GM18505 (cell line): Measurements from ENCODE around the gene SLC16A1.
"Not testable (repeated sequence)": the region's sequence is repeated elsewhere in the genome, so short reads cannot be mapped to it uniquely, and the experiment has no call there.

Source experiments
- ATAC-seq: cut with Tn5 transposase; IDR thresholded peaks from one replicate; pipeline ENCODE4 v1.9.1; 2021; ENCODE audit not compliant: unreplicated experiment
- POLR2A ChIP-seq: IDR thresholded peaks from 4 replicates; pipeline ENCODE4 v1.6.1; 2011; ENCODE audit warnings: borderline replicate concordance; ENCODE audit not compliant: insufficient read depth, insufficient read length; ENCODE audit errors: extremely low read depth

The SLC16A1 gene

DNA sequence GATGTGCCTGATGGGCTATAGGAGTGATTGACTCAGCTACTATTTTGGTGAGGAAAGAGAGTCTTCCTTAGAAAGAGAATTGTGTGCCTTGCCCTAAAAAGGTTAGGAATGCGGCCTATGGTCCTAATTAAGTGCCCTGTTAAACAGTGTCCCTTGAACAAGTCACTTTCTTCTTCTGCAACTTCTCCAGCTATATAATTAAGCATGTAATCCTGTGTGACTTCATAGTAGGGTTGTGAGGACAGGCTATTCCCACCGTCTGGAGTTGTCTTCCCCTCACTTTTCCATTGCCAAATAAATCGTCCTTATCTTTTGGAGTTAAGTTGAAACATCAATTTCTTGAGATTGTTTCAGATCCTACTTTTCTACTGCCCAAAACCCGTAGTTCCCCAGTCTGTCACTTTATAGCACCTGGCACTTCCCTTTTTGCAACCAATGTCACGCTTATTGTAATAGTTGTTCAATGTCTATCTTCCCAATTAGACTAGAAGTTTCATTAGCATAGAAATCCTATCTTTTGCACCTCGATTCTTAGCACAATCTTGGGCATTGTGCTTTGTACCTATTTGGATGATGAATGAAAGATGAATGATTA is 27.6 kb upstream of the SLC16A1 start:
- TF ChIP-seq POLR2A: no peak
- ATAC-seq: no peak

DNA sequence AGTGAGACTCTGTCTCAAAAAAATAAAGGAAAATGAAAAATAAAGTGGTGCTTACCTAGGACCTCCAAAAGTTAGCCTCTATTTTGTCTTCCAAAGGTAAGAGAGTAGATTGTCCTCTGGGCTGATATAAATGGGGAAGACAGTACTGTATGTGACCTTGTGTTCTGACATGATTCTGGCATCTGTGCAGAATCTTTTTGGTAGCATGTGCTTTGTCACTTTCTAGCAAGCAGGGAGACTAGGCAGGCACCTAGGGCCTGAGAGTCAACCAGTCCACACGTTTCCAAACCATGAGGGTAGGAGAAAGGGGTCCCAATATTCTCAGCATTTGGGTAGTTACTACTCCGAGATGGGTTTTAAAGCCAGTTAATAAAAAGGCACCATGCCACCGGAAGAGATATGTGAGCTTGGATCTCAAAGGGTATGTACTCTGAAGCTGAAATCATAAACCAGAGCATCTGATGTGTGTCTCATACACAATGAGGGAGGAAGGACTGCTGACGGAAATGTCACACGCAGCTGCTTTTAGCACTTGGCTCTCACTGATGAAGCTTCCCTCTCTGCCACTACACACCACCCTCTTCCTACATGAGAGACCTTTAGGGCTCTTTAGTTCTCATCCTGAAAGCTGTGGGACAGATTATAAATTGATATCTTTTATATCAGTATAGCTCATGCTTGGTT is 27.0 kb upstream of the SLC16A1 start:
- ATAC-seq: no peak
- no peak for TF ChIP-seq POLR2A

DNA sequence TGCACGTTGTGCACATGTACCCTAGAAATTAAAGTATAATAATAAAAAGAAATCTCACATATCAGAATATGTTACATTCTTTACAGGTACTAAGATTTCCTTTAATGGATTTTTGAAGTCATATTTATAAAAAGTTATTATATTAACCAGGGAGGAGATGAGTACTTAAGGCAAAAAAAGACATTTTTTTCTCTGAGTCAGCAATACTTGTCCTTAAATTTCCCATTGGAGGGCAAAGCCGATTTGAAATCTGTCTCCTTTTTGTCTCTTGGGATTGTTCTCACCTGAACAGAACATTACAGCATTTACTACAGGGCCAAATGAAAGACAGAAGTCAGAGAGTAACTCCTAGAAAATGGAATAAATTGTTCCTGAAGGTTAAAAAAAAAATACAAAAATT is 26.3 kb upstream of the SLC16A1 start:
- TF ChIP-seq POLR2A: no peak
- no peak for ATAC-seq

DNA sequence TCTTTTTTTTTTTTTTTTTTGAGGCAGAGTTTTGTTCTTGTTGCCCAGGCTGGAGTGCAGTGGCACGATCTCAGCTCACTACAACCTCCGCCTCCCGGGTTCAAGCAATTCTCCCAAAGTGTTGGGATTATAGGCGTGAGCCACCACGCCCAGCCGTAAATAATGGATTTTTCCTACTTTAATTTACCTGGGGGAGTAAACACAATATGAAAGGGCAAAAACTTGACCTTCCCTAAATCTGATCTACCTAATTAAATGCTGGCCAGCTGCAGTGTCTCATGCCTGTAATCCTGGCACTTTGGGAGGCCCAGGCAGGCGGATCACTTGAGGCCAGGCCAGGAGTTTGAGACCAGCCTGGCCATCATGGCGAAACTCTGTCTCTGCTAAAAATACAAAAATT is 25.8 kb upstream of the SLC16A1 start:
- ATAC-seq: not testable (repeated sequence)

DNA sequence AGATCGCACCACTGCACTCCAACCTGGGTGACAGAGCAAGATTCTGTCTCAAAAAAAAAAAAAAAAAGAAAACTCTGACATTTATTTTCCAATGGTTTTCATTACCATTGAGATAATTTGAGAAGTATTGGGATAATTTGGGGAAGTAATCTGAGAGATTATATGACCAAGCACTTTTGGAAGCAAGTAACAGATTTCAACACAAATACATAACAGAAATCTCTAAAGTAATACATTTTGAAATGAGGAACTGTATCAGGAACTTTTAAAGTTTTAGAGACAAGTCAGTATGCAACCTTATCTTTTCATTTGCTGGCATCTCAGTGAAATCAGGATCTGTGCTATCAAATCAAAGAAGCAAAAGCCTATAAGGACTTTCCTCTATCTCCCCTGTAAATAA is 25.4 kb upstream of the SLC16A1 start:
- no peak for ATAC-seq

DNA sequence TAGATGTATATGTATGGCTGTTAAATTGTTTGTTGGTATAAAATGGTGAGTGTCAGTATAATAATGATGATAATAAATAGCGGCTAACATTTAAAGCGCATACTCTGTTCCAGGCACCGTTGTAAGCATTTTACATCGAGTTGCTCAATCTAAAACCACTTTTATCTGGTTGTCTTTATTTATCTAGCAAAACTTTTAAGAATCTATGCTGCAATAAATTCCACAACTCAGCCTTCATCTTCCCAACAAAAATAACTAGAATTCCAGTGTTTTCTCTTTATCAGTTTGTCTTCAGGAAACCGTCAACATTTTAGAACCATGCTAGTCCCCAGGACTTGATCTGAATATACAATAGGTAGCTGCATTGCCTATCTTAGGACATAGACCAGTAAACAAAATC is 19.3 kb upstream of the SLC16A1 start:
- ATAC-seq: no peak
- no peak for TF ChIP-seq POLR2A

More for the DNA sequence above, 25.4 kb upstream of the SLC16A1 start:
- TF ChIP-seq POLR2A: no peak

DNA sequence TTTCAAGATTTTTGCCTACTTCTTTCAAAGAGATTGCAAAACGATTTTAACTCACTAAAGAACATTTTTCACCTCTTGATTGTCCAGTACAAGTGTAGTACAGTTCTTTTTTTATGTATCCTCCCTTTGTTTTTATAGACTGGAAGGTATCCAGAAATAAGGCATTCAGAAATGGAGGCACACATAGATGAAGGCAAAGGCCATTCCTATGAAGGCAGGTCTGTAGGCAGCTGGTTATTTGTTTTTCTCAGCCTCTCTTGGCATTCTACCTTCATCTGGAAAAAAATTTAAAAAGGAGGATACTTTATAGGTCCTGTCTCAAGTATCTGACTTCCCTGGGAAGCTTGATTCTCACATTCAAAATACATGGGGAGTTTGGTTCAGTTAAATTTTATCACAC is 18.6 kb upstream of the SLC16A1 start:
- TF ChIP-seq POLR2A: no peak

DNA sequence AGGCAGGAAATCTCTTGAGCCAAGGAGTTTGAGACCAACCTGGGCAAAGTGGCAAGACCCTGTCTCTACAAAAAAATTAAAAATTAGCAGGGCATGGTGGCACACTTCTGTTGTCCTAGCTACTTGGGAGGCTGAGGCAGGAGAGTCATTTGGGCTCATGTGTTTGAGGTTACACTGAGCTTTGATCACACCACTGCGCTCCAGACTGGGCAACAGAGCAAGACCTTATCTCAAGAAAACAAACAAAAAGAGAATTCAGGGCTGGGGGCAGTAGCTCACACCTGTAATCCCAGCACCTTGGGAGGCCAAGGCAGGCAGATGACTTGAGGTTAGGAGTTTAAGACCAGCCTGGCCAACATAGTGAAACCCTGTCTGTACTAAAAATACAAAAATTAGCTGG is 17.8 kb upstream of the SLC16A1 start:
- TF ChIP-seq POLR2A: no peak
- ATAC-seq: no peak

More for the DNA sequence above, 18.6 kb upstream of the SLC16A1 start:
- ATAC-seq: no peak

DNA sequence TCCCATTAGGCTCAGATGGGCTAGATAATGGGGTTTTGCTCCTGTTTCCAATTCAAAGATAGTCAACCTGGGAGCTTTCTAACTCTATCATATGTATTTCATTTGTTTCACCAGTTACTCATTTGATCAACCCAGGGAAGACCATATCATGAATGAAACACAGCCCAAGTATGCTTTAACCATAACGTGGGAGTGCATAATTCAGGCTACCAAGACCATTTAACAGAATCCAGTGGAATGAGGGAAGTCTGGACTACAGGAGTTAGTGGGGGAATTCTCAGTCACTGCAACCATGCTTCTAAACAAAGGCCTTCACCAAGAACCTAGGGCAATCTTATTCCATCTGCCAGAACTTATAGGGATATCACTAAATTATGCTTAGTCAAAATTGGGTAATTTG is 15.0 kb upstream of the SLC16A1 start:
- TF ChIP-seq POLR2A: no peak
- ATAC-seq: no peak

- ATAC-seq: no peak
- TF ChIP-seq POLR2A: no peak
These were observed 8.4 kb upstream of the SLC16A1 start for GRCh38 chr1:112964347-112964746.

GRCh38 chr1:112961072-112961471 is 5.1 kb upstream of the SLC16A1 start:
- no peak for ATAC-seq

GRCh38 chr1:112960384-112960783 is 4.4 kb upstream of the SLC16A1 start:
- TF ChIP-seq POLR2A: no peak
- no peak for ATAC-seq

More at GRCh38 chr1:112961072-112961471, 5.1 kb upstream of the SLC16A1 start:
- no peak for TF ChIP-seq POLR2A

DNA sequence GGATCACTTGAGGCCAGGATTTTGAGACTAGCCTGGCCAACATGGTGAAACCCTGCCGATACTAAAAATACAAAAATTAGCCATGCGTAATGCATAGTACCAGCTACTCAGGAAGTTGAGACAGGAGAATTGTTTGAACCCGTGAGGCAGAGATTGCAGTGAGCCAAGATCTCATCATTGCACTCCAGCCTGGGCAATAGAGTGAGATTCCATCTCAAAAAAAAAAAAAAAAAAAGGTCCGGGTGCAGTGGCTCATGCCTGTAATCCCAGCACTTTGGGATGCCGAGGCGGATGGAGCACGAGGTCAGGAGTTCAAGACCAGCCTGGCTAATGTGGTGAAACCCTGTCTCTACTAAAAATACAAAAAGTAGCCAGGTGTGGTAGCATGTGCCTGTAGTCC is 2.2 kb upstream of the SLC16A1 start:
- ATAC-seq: not testable (repeated sequence)

DNA sequence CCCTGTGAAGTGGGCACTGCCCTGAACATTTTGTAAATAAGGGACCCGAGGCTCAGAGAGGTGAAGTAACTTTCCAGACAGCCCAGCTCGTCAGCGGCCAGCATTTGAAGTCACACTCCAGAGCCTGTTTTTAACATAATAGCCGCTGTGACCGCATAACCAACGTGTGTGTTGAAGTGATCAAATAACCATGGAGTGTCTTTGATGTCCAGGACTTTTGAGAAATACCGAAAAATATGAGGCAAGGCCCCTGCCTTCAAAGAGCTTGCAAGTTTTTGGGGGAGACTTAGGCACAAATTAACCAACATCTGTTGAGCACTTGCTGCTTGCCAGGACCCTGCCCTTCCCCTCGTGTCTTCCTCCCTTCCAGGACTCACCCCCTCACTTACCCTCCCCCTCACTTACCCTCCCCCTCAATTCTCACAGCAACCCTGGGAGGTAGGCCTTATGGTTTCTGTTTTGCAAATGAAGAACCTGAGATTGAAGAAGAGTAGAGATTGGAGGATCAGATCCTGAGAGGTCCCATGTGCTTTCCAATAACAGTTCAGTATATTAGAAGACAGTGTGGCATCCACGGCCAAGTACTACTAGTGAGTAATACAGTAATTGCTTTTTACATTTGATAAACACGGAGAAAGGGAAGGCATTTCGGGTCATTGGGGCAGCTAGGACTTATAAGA is 1.3 kb upstream of the SLC16A1 start:
- ATAC-seq: peak; percentile 45
- TF ChIP-seq POLR2A: no peak
